Measurements from ENCODE around the gene DDIAS. TPM values are rescaled to one million over a fixed set of nuclear protein-coding genes. Genes with fewer than 3 reads are reported as not detected.

Gene DDIAS
- total and polyA plus RNA-seq, 2 donors (not counting 3 experiments of a cell fraction or from before 2014, with no cell fraction given): 4.5 to 9.2 TPM

DNA sequence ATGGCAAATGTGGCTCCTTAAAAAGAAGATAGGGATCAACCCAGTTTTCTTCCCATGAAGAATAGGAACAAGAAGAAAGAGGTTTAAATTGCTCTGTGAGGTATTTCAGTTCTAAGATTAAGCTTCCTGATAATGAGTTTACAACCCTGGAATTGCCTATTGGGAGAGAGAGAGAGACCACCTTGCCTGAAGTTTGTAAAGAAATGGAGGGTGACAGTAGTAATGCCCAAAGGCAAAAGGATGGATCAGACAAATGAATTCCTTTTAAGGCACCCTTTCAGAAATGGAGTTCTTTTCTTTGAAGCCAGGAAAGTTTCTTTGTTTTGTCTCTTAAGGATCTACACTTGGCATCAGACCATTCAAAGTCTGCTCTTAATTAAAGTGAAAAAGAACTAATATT is 74.3 kb downstream of the DDIAS start:
- H2AFZ ChIP-seq (ENCODE audit: low read depth, low read length): no peak overlapping the region
- no peak overlapping the region for H3K4me2 ChIP-seq (ENCODE audit: insufficient read depth, low read length)
- TF ChIP-seq POLR2AphosphoS5 (IDR thresholded peaks at IDR 0.05; ENCODE audit: insufficient read depth, low read depth, low read length) (no peak), MYC (IDR thresholded peaks at IDR 0.05; ENCODE audit: low read depth, low read length) (no peak), GATA2 (IDR thresholded peaks at IDR 0.05; ENCODE audit: insufficient read depth, insufficient read length, low read depth, low read length) (no peak), JUN (IDR thresholded peaks at IDR 0.05; ENCODE audit: borderline replicate concordance, insufficient read depth, insufficient read length, low read depth) (no peak), EZH2 (IDR thresholded peaks at IDR 0.05; ENCODE audit: borderline replicate concordance, low read depth, low read length, severe bottlenecking) (no peak), POLR2A (IDR thresholded peaks at IDR 0.05; ENCODE audit: low read depth, low read length) (no peak), FOS (IDR thresholded peaks at IDR 0.05; ENCODE audit: borderline replicate concordance, insufficient read depth, low read length) (no peak)
- TF ChIP-seq, protein P1, sequence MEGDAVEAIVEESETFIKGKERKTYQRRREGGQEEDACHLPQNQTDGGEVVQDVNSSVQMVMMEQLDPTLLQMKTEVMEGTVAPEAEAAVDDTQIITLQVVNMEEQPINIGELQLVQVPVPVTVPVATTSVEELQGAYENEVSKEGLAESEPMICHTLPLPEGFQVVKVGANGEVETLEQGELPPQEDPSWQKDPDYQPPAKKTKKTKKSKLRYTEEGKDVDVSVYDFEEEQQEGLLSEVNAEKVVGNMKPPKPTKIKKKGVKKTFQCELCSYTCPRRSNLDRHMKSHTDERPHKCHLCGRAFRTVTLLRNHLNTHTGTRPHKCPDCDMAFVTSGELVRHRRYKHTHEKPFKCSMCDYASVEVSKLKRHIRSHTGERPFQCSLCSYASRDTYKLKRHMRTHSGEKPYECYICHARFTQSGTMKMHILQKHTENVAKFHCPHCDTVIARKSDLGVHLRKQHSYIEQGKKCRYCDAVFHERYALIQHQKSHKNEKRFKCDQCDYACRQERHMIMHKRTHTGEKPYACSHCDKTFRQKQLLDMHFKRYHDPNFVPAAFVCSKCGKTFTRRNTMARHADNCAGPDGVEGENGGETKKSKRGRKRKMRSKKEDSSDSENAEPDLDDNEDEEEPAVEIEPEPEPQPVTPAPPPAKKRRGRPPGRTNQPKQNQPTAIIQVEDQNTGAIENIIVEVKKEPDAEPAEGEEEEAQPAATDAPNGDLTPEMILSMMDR (IDR thresholded peaks at IDR 0.05; ENCODE audit: extremely low read depth in 1 of 2, insufficient read depth in 1 of 2, low read depth in 1 of 2, low read length in 2 of 2): no peak
- TF ChIP-seq, protein P2, sequence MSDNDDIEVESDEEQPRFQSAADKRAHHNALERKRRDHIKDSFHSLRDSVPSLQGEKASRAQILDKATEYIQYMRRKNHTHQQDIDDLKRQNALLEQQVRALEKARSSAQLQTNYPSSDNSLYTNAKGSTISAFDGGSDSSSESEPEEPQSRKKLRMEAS (IDR thresholded peaks at IDR 0.05; ENCODE audit: insufficient read depth, insufficient read length): no peak
- H3K79me2 ChIP-seq (ENCODE audit: control insufficient read depth, insufficient read depth, low read length): no peaks in the 10 kb centered on the region
- DNase-seq (ENCODE audit: low read depth, low spot score): no peak
- intact Hi-C loops (cut with micrococcal nuclease): loop anchor here (5.0 kb wide), 1 partner anchor 44 kb away; no protein-coding TSS in a partner anchor
- no TSS peak for BruUV-seq (replicated peaks)
- H3K27ac ChIP-seq (ENCODE audit: insufficient read depth, low read depth, low read length): no peak overlapping the region
- no peak for FAIRE-seq
- peaks cover 20% of the 10 kb centered on the region for H3K4me1 ChIP-seq (ENCODE audit: control insufficient read depth, extremely low read depth, insufficient read depth, low read length)
- no peak overlapping the region for H3K9ac ChIP-seq (replicated peaks; ENCODE audit: extremely low read depth, insufficient read depth, low read length)
- no peak overlapping the region for H3K4me3 ChIP-seq (replicated peaks in 1 of 3; ENCODE audit: insufficient read depth in 1 of 3, low read depth in 1 of 3, low read length in 3 of 3)
- ChIA-PET CTCF (no interaction called here), POLR2A (no interaction called here)
- no peaks in the 10 kb centered on the region for H3K9me3 ChIP-seq (replicated peaks; ENCODE audit: control insufficient read depth, insufficient read depth, low read length)
- H3K36me3 ChIP-seq (ENCODE audit: control insufficient read depth in 2 of 2, extremely low read depth in 1 of 2, insufficient read depth in 2 of 2, low read length in 2 of 2): no peaks in the 10 kb centered on the region
- no peaks in the 10 kb centered on the region for H3K27me3 ChIP-seq (ENCODE audit: control insufficient read depth in 2 of 2, insufficient read depth in 2 of 2, low read length in 2 of 2)
- dilution Hi-C loops (cut with MboI; ENCODE audit: extremely low pct_ligation_motif_present, low sequenced_read_pairs): no loop called here
- no peaks in the 10 kb centered on the region for H4K20me1 ChIP-seq (replicated peaks; ENCODE audit: control insufficient read depth, extremely low read depth, insufficient read depth, low read length)
- no peaks in the 10 kb centered on the region for H3K9me1 ChIP-seq (replicated peaks; ENCODE audit: control insufficient read depth, extremely low read depth, insufficient read depth, low read length)
